Measurements from ENCODE around the gene RRAGD.

DNA sequence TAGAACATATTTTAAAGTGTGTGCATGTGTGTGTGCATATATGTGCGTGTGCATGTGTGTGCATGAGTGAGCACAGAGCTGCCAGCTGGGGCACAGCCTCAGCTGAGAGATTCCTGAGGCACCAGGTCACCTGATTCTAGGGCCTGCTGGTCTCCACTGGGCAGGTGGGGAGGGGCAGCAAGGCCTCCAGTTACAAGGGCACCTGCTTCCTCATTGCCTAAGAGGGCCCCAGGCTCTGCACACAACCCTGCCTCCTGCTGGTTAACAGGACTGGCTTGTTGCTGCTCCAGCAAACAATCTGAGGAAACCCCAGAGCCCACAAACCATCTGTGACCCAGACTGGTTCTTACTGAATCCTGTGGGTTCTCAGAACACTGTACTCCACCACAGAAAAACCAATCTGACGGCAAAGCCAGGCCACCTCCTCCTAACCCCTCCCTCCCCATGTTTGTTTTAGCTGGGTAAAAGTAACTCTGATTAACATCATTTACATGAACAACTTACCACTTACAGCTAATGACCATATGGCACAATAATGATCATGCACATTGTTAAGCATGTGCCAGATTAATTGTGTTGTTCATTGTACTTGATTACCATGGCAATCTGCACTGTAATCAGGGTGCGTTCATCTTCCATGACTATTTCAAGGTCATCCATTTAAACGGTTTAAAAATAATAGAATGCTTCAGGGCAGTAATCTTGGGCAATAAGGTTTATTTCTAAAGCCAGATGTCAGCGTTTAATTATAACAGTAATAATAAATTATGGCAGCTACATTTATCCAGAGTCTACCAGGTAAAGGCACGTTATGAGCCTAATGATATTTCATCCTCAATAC is 36.4 kb downstream of the RRAGD start:
- no peak for TF ChIP-seq POLR2A (IDR thresholded peaks at IDR 0.05)
- TF ChIP-seq, protein P1, sequence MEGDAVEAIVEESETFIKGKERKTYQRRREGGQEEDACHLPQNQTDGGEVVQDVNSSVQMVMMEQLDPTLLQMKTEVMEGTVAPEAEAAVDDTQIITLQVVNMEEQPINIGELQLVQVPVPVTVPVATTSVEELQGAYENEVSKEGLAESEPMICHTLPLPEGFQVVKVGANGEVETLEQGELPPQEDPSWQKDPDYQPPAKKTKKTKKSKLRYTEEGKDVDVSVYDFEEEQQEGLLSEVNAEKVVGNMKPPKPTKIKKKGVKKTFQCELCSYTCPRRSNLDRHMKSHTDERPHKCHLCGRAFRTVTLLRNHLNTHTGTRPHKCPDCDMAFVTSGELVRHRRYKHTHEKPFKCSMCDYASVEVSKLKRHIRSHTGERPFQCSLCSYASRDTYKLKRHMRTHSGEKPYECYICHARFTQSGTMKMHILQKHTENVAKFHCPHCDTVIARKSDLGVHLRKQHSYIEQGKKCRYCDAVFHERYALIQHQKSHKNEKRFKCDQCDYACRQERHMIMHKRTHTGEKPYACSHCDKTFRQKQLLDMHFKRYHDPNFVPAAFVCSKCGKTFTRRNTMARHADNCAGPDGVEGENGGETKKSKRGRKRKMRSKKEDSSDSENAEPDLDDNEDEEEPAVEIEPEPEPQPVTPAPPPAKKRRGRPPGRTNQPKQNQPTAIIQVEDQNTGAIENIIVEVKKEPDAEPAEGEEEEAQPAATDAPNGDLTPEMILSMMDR (IDR thresholded peaks at IDR 0.05): no peak
